Panc1 (cell line): ENCODE measurements around the gene MYRIP.
"Not testable (repeated sequence)": the region's sequence is repeated elsewhere in the genome, so short reads cannot be mapped to it uniquely, and the experiment has no call there.

ENCODE experiments used
- POLR2AphosphoS5 ChIP-seq: IDR thresholded peaks from 2 replicates; pipeline ENCODE4 v1.6.1; 2012; ENCODE audit warnings: mild to moderate bottlenecking, low read depth, low read length, moderate library complexity
- TF ChIP-seq, protein P1 (sequence below): fragments of 450-650 bp; IDR thresholded peaks from 2 replicates; pipeline ENCODE4 v1.5.1; 2017; ENCODE audit warnings: mild to moderate bottlenecking
- TF ChIP-seq, protein P2 (sequence below), 2 experiments: IDR thresholded peaks; 2 replicates each; pipeline ENCODE4 v1.6.1; 2011 to 2012; ENCODE audit warnings: low read depth in 2 of 2, control low read depth in 1 of 2, low read length in 1 of 2, mild to moderate bottlenecking in 1 of 2, moderate library complexity in 1 of 2; ENCODE audit not compliant: insufficient read depth in 1 of 2

DNA sequence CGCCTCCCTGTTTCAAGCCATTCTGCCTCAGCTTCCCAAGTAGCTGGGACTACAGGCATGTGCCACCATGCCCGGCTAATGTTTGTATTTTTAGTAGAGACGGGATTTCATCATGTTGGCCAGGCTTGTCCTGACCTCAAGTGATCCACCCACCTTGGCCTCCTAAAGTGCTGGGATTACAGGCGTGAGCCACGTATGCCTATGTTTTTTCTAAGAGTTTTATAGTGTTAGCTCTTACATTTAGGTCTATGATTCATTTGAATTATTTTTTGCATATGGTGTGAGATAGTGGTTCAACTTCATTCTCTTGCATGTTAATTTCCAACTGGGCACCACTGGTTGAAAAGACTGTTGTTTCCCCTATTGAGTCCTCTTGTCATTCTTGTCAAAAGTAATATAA lies 473.6 kb downstream of the MYRIP start:
- TF ChIP-seq, protein P1, sequence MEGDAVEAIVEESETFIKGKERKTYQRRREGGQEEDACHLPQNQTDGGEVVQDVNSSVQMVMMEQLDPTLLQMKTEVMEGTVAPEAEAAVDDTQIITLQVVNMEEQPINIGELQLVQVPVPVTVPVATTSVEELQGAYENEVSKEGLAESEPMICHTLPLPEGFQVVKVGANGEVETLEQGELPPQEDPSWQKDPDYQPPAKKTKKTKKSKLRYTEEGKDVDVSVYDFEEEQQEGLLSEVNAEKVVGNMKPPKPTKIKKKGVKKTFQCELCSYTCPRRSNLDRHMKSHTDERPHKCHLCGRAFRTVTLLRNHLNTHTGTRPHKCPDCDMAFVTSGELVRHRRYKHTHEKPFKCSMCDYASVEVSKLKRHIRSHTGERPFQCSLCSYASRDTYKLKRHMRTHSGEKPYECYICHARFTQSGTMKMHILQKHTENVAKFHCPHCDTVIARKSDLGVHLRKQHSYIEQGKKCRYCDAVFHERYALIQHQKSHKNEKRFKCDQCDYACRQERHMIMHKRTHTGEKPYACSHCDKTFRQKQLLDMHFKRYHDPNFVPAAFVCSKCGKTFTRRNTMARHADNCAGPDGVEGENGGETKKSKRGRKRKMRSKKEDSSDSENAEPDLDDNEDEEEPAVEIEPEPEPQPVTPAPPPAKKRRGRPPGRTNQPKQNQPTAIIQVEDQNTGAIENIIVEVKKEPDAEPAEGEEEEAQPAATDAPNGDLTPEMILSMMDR: not testable (repeated sequence)
- TF ChIP-seq POLR2AphosphoS5: not testable (repeated sequence)
- TF ChIP-seq, protein P2, sequence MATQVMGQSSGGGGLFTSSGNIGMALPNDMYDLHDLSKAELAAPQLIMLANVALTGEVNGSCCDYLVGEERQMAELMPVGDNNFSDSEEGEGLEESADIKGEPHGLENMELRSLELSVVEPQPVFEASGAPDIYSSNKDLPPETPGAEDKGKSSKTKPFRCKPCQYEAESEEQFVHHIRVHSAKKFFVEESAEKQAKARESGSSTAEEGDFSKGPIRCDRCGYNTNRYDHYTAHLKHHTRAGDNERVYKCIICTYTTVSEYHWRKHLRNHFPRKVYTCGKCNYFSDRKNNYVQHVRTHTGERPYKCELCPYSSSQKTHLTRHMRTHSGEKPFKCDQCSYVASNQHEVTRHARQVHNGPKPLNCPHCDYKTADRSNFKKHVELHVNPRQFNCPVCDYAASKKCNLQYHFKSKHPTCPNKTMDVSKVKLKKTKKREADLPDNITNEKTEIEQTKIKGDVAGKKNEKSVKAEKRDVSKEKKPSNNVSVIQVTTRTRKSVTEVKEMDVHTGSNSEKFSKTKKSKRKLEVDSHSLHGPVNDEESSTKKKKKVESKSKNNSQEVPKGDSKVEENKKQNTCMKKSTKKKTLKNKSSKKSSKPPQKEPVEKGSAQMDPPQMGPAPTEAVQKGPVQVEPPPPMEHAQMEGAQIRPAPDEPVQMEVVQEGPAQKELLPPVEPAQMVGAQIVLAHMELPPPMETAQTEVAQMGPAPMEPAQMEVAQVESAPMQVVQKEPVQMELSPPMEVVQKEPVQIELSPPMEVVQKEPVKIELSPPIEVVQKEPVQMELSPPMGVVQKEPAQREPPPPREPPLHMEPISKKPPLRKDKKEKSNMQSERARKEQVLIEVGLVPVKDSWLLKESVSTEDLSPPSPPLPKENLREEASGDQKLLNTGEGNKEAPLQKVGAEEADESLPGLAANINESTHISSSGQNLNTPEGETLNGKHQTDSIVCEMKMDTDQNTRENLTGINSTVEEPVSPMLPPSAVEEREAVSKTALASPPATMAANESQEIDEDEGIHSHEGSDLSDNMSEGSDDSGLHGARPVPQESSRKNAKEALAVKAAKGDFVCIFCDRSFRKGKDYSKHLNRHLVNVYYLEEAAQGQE (IDR thresholded peaks at IDR 0.05; ENCODE audit: insufficient read depth in 1 of 2, low read depth in 2 of 2, low read length in 1 of 2): not testable (repeated sequence)
